ENCODE results near the gene SUFU.

- TF ChIP-seq CTCF (conservative IDR thresholded peaks at IDR 0.05; ENCODE audit: low read depth in 2 of 2): no peak
- TF ChIP-seq POLR2AphosphoS5 (IDR thresholded peaks at IDR 0.05; ENCODE audit: low read depth): no peak
- TF ChIP-seq ZNF331 (CRISPR knock-in tag; IDR thresholded peaks at IDR 0.05; ENCODE audit: low read depth): no peak
- TF ChIP-seq EZH2 (IDR thresholded peaks at IDR 0.05; ENCODE audit: low read depth, unreplicated experiment): no peak
- no peak for TF ChIP-seq EZH2phosphoT487 (IDR thresholded peaks at IDR 0.05; ENCODE audit: unreplicated experiment)
- TF ChIP-seq JUNB (IDR thresholded peaks at IDR 0.05; ENCODE audit: unreplicated experiment): no peak
These were observed 128.0 kb downstream of the SUFU start for GRCh38 chr10:102631525-102632393.
